ENCODE data around the gene RFX5.
A peak's percentile ranks its signal among the peaks of the same experiment; 100 is the strongest.

Gene RFX5

DNA sequence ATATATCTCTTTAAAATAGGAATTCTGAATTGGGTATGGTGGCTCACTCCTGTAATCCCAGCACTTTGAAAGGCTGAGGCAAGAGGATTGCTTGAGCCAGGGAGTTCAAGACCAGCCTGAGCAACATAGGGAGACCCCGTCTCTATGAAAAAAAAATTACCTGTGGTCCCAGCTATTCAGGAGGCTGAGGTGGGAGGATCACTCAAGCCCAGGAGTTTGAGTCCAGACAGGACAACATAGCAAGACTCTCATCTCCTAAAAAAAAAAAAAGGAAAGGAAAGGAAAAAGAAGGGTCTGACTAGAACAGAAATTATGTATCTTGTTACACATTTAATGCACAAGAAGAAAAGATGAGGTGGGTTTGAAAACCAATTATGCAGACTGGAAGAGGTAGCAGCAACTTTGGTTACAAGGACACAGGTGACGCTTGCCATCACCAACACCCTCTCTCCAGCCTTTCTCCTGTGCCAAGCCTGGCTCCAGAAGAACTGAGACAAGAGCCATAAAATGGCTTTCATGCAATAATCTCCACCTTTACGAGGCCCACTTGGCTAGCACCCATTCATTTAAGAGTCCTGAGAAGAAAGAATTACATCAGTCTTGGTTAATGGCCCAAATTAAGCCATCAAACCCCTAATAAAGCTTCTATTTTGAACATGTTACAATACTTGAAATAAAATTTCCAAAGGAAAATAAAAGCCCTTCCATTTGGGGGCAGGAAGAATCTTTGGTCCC is 30.3 kb upstream of the RFX5 start (continued):
- TF ChIP-seq ZBTB8A (tag by site-specific recombination; IDR thresholded peaks at IDR 0.05) (0 out of 2 replicates have a peak, but pooled peaks have one; percentile 45), ZNF626 (tag by site-specific recombination; IDR thresholded peaks at IDR 0.05) (no peak), ZEB2 (tag by site-specific recombination; IDR thresholded peaks at IDR 0.05) (0 out of 2 replicates have a peak, but pooled peaks have one; percentile 22), ZNF785 (tag by site-specific recombination; IDR thresholded peaks at IDR 0.05) (no peak), SP7 (tag by site-specific recombination; IDR thresholded peaks at IDR 0.05) (peak; percentile 50; the same call in 1 of the 2 replicates), ZNF623 (tag by site-specific recombination; IDR thresholded peaks at IDR 0.05) (no peak), ZNF239 (tag by site-specific recombination; IDR thresholded peaks at IDR 0.05) (no peak), ZNF416 (tag by site-specific recombination; IDR thresholded peaks at IDR 0.05) (no peak), ZSCAN16 (tag by site-specific recombination; IDR thresholded peaks at IDR 0.05) (no peak), ZNF701 (tag by site-specific recombination; IDR thresholded peaks at IDR 0.05) (no peak), ZXDB (tag by site-specific recombination; IDR thresholded peaks at IDR 0.05) (no peak), ZNF837 (tag by site-specific recombination; IDR thresholded peaks at IDR 0.05) (no peak), ZNF777 (tag by site-specific recombination; IDR thresholded peaks at IDR 0.05; ENCODE audit: borderline replicate concordance) (no peak), RBAK (tag by site-specific recombination; IDR thresholded peaks at IDR 0.05) (no peak)
- TF ChIP-seq, protein P1, sequence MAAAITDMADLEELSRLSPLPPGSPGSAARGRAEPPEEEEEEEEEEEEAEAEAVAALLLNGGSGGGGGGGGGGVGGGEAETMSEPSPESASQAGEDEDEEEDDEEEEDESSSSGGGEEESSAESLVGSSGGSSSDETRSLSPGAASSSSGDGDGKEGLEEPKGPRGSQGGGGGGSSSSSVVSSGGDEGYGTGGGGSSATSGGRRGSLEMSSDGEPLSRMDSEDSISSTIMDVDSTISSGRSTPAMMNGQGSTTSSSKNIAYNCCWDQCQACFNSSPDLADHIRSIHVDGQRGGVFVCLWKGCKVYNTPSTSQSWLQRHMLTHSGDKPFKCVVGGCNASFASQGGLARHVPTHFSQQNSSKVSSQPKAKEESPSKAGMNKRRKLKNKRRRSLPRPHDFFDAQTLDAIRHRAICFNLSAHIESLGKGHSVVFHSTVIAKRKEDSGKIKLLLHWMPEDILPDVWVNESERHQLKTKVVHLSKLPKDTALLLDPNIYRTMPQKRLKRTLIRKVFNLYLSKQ (tag by site-specific recombination; IDR thresholded peaks at IDR 0.05; ENCODE audit: borderline replicate concordance) = no peak
- TF ChIP-seq, protein P2, sequence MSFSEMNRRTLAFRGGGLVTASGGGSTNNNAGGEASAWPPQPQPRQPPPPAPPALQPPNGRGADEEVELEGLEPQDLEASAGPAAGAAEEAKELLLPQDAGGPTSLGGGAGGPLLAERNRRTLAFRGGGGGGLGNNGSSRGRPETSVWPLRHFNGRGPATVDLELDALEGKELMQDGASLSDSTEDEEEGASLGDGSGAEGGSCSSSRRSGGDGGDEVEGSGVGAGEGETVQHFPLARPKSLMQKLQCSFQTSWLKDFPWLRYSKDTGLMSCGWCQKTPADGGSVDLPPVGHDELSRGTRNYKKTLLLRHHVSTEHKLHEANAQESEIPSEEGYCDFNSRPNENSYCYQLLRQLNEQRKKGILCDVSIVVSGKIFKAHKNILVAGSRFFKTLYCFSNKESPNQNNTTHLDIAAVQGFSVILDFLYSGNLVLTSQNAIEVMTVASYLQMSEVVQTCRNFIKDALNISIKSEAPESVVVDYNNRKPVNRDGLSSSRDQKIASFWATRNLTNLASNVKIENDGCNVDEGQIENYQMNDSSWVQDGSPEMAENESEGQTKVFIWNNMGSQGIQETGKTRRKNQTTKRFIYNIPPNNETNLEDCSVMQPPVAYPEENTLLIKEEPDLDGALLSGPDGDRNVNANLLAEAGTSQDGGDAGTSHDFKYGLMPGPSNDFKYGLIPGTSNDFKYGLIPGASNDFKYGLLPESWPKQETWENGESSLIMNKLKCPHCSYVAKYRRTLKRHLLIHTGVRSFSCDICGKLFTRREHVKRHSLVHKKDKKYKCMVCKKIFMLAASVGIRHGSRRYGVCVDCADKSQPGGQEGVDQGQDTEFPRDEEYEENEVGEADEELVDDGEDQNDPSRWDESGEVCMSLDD (tag by site-specific recombination; IDR thresholded peaks at IDR 0.05) = no peak
- TF ChIP-seq, protein P3, sequence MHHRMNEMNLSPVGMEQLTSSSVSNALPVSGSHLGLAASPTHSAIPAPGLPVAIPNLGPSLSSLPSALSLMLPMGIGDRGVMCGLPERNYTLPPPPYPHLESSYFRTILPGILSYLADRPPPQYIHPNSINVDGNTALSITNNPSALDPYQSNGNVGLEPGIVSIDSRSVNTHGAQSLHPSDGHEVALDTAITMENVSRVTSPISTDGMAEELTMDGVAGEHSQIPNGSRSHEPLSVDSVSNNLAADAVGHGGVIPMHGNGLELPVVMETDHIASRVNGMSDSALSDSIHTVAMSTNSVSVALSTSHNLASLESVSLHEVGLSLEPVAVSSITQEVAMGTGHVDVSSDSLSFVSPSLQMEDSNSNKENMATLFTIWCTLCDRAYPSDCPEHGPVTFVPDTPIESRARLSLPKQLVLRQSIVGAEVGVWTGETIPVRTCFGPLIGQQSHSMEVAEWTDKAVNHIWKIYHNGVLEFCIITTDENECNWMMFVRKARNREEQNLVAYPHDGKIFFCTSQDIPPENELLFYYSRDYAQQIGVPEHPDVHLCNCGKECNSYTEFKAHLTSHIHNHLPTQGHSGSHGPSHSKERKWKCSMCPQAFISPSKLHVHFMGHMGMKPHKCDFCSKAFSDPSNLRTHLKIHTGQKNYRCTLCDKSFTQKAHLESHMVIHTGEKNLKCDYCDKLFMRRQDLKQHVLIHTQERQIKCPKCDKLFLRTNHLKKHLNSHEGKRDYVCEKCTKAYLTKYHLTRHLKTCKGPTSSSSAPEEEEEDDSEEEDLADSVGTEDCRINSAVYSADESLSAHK (tag by site-specific recombination; IDR thresholded peaks at IDR 0.05) = peak; percentile 46; the same call in 1 of the 2 replicates
- TF ChIP-seq, protein P4, sequence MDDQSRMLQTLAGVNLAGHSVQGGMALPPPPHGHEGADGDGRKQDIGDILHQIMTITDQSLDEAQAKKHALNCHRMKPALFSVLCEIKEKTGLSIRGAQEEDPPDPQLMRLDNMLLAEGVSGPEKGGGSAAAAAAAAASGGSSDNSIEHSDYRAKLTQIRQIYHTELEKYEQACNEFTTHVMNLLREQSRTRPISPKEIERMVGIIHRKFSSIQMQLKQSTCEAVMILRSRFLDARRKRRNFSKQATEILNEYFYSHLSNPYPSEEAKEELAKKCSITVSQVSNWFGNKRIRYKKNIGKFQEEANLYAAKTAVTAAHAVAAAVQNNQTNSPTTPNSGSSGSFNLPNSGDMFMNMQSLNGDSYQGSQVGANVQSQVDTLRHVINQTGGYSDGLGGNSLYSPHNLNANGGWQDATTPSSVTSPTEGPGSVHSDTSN (CRISPR knock-in tag; IDR thresholded peaks at IDR 0.05) = no peak
- TF ChIP-seq, protein P5, sequence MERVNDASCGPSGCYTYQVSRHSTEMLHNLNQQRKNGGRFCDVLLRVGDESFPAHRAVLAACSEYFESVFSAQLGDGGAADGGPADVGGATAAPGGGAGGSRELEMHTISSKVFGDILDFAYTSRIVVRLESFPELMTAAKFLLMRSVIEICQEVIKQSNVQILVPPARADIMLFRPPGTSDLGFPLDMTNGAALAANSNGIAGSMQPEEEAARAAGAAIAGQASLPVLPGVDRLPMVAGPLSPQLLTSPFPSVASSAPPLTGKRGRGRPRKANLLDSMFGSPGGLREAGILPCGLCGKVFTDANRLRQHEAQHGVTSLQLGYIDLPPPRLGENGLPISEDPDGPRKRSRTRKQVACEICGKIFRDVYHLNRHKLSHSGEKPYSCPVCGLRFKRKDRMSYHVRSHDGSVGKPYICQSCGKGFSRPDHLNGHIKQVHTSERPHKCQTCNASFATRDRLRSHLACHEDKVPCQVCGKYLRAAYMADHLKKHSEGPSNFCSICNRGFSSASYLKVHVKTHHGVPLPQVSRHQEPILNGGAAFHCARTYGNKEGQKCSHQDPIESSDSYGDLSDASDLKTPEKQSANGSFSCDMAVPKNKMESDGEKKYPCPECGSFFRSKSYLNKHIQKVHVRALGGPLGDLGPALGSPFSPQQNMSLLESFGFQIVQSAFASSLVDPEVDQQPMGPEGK (tag by site-specific recombination; IDR thresholded peaks at IDR 0.05) = no peak
- TF ChIP-seq, protein P6, sequence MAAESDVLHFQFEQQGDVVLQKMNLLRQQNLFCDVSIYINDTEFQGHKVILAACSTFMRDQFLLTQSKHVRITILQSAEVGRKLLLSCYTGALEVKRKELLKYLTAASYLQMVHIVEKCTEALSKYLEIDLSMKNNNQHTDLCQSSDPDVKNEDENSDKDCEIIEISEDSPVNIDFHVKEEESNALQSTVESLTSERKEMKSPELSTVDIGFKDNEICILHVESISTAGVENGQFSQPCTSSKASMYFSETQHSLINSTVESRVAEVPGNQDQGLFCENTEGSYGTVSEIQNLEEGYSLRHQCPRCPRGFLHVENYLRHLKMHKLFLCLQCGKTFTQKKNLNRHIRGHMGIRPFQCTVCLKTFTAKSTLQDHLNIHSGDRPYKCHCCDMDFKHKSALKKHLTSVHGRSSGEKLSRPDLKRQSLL (tag by site-specific recombination; IDR thresholded peaks at IDR 0.05) = peak; percentile 72
- TF ChIP-seq, protein P7, sequence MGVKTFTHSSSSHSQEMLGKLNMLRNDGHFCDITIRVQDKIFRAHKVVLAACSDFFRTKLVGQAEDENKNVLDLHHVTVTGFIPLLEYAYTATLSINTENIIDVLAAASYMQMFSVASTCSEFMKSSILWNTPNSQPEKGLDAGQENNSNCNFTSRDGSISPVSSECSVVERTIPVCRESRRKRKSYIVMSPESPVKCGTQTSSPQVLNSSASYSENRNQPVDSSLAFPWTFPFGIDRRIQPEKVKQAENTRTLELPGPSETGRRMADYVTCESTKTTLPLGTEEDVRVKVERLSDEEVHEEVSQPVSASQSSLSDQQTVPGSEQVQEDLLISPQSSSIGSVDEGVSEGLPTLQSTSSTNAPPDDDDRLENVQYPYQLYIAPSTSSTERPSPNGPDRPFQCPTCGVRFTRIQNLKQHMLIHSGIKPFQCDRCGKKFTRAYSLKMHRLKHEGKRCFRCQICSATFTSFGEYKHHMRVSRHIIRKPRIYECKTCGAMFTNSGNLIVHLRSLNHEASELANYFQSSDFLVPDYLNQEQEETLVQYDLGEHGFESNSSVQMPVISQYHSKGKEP (tag by site-specific recombination; IDR thresholded peaks at IDR 0.05) = peak; percentile 56; the same call in 1 of the 2 replicates
- TF ChIP-seq, protein P8, sequence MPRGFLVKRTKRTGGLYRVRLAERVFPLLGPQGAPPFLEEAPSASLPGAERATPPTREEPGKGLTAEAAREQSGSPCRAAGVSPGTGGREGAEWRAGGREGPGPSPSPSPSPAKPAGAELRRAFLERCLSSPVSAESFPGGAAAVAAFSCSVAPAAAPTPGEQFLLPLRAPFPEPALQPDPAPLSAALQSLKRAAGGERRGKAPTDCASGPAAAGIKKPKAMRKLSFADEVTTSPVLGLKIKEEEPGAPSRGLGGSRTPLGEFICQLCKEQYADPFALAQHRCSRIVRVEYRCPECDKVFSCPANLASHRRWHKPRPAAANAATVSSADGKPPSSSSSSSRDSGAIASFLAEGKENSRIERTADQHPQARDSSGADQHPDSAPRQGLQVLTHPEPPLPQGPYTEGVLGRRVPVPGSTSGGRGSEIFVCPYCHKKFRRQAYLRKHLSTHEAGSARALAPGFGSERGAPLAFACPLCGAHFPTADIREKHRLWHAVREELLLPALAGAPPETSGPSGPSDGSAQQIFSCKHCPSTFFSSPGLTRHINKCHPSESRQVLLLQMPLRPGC (tag by site-specific recombination; IDR thresholded peaks at IDR 0.05) = no peak
- TF ChIP-seq, protein P9, sequence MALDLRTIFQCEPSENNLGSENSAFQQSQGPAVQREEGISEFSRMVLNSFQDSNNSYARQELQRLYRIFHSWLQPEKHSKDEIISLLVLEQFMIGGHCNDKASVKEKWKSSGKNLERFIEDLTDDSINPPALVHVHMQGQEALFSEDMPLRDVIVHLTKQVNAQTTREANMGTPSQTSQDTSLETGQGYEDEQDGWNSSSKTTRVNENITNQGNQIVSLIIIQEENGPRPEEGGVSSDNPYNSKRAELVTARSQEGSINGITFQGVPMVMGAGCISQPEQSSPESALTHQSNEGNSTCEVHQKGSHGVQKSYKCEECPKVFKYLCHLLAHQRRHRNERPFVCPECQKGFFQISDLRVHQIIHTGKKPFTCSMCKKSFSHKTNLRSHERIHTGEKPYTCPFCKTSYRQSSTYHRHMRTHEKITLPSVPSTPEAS (tag by site-specific recombination; IDR thresholded peaks at IDR 0.05) = no peak
